HG02884 (cell line): ENCODE results near the gene DNMT1.
"Not testable (repeated sequence)": the region's sequence is repeated elsewhere in the genome, so short reads cannot be mapped to it uniquely, and the experiment has no call there.

Source experiments
- ATAC-seq: cut with Tn5 transposase; IDR thresholded peaks from one replicate; pipeline ENCODE4 v1.9.1; 2021; ENCODE audit warnings: mild to moderate bottlenecking, moderate library complexity; ENCODE audit not compliant: unreplicated experiment

Gene DNMT1

GRCh38 chr19:10194500-10195198 is at the start of gene DNMT1:
Gene DNMT1, minus strand, starts transcription at chr19:10194953. Its CDS starts 54 bp downstream, at chr19:10194899.
- ATAC-seq: peak; percentile 63

GRCh38 chr19:10243606-10244005 is 48.9 kb upstream of the DNMT1 start:
- ATAC-seq: no peak

GRCh38 chr19:10241826-10242449 is 47.2 kb upstream of the DNMT1 start:
- ATAC-seq: not testable (repeated sequence)

- ATAC-seq: no peak
Measured at GRCh38 chr19:10238172-10238783, 43.5 kb upstream of the DNMT1 start.

GRCh38 chr19:10237702-10238101 is 42.9 kb upstream of the DNMT1 start:
- no peak for ATAC-seq

GRCh38 chr19:10235409-10235808 is 40.7 kb upstream of the DNMT1 start:
- not testable (repeated sequence) for ATAC-seq

GRCh38 chr19:10235003-10235402 is 40.2 kb upstream of the DNMT1 start:
- ATAC-seq: no peak

- no peak for ATAC-seq
Measured at GRCh38 chr19:10233946-10234345, 39.2 kb upstream of the DNMT1 start.

GRCh38 chr19:10231612-10232228 is 37.0 kb upstream of the DNMT1 start:
- ATAC-seq: no peak

GRCh38 chr19:10230861-10231611 is 36.3 kb upstream of the DNMT1 start, which contains the start of gene S1PR2:
Gene S1PR2, minus strand, starts transcription at chr19:10231331. Its CDS starts 6,426 bp downstream, at chr19:10224905.
- ATAC-seq: no peak

GRCh38 chr19:10230173-10230860 is 35.6 kb upstream of the DNMT1 start:
- ATAC-seq: no peak

- ATAC-seq: no peak
Measured at GRCh38 chr19:10228920-10229319, 34.2 kb upstream of the DNMT1 start.

GRCh38 chr19:10228393-10228792 is 33.6 kb upstream of the DNMT1 start:
- no peak for ATAC-seq

GRCh38 chr19:10227026-10227971 is 32.5 kb upstream of the DNMT1 start:
- ATAC-seq: no peak

GRCh38 chr19:10226376-10227025 is 31.7 kb upstream of the DNMT1 start:
- no peak for ATAC-seq

- no peak for ATAC-seq
Measured at GRCh38 chr19:10226021-10226375, 31.2 kb upstream of the DNMT1 start.

- no peak for ATAC-seq
Measured at GRCh38 chr19:10224337-10224736, 29.6 kb upstream of the DNMT1 start.

- ATAC-seq: no peak
Measured at GRCh38 chr19:10223488-10224213, 28.9 kb upstream of the DNMT1 start.
